ENCODE measurements around the gene NEDD4L.

The NEDD4L gene

DNA sequence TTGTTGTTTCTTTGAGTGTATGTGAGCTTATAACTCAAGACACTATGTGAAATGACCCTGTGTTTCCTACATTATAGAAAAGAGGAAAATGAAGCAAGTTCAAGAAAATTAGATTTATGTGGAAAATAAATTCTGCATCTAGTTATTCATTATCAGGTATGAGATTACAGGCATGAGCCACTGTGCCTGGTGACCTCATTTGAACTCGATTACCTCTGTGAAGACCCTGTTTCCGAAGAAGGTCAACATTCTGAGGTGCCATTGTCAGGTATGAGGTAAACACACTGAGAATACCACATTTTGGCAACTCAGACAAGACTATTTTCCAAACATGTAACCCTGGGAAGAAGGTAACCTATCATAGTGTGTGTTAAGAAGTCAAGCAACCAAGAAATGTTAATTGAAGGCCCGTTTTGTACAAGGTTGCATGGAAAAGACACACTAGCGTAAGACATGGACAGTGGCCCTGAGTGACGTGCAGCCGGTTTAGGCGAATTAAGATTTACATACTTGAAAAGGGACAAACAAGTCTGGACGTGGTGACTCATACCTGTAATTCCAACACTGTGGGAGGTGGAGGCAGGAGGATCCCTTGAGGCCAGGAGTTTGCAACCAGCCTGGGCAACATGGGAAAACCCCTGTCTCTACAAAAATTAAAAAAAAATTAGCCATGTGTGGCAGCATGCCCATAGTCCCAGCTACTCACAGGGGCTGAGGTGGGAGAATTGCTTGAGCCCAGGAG is 186.6 kb downstream of the NEDD4L start:
- DNase-seq (ENCODE audit: low read depth in 2 of 2, low spot score in 1 of 2), result no peak

DNA sequence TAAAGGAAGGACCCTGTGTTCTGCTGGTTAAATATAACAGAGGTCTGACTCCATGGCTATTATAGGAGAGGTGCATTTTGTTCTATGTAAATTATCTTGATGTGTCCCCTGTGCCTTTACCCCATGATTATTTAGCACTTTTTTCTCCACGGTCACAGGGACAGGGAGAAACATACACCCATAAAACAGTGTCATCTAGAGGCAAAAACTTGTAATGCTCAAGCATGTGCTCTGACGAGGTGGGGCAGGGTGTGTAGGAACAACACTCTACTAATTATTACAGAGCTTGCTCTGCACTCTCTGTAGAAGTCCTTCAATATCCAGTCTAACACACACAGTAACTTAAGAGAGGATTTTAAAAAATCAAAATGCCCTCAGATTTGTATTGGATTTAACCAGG is 187.9 kb downstream of the NEDD4L start:
- DNase-seq (ENCODE audit: low read depth in 2 of 2, low spot score in 1 of 2), result no peak

DNA sequence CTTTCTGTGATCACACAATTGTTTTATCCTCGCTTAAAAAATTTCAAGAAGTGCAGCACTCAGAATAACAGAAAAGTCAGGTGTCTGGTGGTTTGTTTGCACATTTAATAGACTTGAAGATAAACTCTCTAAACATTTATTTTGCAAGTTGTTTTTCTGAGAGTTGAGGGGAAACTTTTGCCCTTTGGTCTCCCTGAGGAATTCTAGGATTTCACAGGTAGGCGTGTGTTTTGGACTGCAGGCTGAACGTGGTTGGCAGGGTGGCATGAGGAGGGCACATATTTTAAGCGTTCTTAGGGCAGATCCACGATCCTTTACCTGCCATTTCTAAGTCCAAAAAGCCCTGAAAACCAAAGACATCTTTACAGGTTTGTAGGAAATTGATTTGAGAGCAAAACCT is 188.6 kb downstream of the NEDD4L start:
- DNase-seq (ENCODE audit: low read depth in 2 of 2, low spot score in 1 of 2), result no peak

DNA sequence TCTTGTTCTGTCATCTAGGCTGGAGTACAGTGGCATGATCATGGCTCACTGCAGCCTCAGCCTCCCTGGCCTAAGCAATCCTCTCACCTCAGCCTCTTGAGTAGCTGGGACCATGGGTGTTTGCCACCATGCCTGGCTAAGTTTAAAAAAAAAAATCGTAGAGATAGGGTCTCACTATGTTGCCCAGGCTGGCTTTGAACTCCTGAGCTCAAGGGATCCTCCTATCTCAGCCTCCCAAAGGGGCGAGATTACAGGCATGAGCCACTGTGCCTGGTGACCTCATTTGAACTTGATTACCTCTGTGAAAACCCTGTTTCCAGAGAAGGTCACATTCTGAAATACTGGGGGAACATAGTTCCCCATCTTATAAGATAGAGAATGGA is 190.3 kb downstream of the NEDD4L start:
- DNase-seq (ENCODE audit: low read depth in 2 of 2, low spot score in 1 of 2), result no peak

DNA sequence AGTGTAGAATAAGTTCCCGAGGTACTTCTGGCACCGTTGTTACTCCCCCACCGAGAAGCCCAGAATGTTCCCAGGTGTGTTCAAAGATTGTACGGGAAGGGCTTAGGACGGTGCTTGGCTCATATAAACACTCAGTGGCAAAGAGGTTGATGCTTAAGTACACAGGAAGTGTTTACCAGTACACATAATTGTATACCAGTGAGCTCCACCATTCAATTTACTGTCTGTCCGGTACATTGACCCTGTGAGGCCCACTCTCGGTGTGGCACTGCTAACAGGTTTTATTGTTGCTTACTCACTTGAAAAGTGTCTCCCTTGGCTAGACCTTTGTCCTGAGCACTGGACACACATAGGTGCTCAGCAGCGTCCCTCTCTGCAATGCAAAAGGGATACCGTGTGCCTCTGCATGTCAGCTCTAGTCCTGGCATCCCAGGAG is 191.0 kb downstream of the NEDD4L start:
- no peak for DNase-seq (ENCODE audit: low read depth in 2 of 2, low spot score in 1 of 2)

DNA sequence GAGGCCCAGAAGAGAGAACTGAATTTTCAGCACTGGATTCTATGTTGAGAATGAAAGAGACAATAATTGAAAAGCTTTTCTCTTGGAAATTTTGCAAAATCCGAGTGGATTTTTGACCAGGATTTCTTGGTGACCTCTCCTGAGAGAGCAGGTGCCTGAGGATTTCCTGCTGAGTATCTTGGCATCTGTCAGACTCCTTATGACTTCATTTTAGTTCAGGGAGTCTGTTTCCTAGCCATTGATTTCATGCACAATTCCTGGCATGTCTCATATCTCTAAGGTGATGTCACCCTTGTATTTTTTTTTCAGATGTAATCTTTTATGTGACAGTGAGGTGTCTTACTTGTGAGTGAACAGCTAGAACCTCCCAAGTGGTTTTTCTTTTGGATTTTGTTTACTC is 195.9 kb downstream of the NEDD4L start:
- no peak for DNase-seq (ENCODE audit: low read depth in 2 of 2, low spot score in 1 of 2)

DNA sequence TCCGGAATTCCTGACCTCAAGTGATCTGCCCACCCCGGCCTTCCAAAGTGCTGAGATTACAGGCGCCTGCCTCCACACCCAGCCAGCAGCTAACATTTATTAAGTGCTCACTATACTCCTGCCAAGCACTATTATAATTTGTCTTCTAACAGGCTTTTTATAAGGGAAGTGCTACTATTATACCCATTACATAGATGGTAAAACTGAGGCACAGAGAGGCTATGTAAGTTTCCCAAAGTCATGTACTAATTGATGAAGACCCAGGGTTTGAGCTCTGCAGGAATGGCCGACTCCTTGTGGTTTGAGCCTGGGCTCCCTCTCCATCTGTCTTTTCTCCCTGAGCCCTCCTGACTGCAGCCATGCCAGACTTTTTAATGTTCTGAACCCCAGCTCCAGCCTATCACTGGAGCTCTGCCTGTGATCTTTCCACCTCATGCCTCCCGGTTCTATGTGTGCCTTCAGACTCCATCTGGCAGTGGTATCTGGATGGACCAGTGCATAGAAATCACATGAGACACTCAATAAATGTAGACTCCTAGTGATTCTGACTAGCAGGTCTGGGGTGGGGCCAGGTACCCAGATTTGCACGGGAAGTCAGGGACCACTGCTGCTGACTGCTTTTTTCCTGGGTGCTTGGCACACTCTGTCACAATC is 197.1 kb downstream of the NEDD4L start:
- no peak for DNase-seq (ENCODE audit: low read depth in 2 of 2, low spot score in 1 of 2)

DNA sequence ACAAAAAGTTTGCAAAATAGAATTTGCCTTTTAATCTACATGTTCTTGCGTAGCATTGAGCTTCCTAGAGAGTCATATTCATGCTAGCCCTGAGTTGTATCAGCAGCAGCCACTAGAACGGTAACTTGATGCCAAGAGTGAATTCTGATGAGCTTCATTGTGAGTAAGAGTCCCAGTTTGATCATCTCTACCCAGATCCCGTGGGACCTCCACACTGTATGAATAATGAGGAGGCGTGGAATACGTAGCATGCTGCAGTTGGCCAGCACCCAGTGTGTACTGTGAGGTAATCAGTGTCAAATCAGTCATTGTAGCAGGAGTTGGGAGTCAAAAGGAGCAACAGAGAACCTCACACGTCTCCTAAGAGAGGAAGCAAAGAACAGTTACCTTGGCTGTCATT is 197.9 kb downstream of the NEDD4L start:
- DNase-seq (ENCODE audit: low read depth in 2 of 2, low spot score in 1 of 2), result no peak

DNA sequence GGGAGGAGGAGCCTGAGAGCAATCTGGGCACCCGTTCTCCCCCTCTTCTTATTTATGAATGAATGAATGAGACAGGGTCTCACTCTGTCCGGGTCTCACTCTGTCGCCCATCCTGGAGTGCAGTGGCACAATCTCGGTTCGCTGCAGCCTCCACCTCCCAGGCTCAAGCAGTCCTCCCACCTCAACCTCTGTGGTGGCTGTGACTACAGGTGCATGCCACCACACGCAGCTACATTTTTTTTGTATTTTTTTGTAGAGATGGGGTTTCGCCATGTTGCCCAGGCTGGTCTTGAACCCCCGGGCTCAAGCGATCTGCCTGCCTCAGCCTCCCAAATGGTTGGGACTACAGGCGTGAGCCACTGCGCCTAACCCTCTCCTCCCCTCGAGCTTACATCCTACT is 198.4 kb downstream of the NEDD4L start:
- no peak for DNase-seq (ENCODE audit: low read depth in 2 of 2, low spot score in 1 of 2)

DNA sequence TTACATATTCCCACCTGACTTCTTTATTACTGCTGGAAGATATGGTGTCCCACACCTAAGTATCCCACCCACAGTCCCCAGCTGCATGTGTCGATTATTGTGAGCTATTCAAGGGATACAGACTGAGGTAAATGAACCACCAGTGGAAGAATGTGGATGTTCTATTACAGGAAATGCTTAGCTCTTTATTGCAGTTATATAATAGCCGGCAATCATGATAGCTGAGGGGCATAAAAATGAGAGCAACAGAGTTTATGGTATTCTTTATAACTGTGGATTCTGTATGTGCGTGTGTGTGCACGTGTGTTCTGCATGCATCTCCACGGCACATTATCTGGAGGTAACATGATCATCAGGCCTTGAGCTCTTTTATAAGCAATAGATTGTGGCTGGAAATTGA is 198.9 kb downstream of the NEDD4L start:
- DNase-seq (ENCODE audit: low read depth in 2 of 2, low spot score in 1 of 2), result no peak

DNA sequence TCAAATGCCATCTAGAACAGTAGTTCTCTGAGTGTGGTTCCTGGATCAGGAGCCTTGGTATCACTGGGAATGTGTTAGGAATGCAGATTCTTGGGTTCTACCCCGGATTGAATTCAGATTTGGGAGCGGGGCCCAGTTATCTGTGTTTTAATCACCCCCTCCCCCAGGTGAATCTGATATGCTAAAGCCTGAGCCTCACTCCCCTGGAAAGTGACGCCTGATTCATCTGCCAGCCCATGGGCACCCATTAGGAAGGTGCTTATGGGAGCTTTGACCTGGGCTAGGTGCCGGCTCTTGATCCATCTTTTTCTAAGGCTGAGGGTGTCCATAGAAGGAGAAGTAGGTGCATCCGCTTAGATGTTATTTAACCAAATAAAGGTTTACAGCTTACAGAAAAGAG is 199.4 kb downstream of the NEDD4L start:
- DNase-seq (ENCODE audit: low read depth in 2 of 2, low spot score in 1 of 2), result no peak

DNA sequence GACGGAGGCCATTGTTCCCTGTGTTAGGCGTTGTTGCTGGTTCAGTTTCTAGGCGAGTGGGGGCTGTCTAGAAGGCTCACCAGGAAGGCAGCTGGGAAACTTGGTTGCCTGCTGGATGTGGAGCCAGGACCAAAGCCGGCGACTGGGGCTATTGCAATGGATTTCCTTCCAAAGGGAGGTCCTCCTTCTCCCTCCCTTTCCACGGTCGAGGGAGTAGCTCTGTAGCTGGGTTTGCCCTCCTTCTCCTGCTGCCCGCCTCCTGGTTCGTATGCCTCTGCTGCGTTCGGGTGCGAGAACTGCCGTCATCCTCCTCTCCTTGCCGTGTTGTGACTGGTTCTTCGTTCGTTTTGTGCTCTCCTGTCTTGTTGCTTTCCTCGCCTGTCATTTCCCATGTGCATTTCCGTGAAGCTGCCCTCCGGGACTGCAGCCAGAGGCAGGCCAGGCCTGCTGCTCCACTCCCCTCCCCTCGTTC is 203.4 kb downstream of the NEDD4L start:
- DNase-seq (ENCODE audit: low read depth in 2 of 2, low spot score in 1 of 2), result no peak

DNA sequence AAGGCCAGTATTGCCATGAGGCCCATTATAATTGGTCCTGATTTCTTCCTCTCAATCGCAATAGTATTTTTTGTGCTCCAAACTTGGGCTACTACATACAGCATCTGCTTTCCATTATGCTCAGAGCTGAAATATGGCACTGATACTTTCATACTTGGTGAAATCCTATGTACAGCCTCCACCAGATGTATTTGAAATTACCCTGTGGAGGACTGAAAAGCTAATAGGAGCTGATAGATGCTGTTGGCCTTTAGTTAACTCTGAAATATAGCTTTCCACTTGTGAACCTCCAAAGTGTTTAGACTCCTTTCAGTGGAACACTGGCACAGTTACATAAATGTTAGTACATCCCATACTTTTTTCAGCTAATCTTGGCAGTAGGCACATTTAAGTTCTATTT is 205.7 kb downstream of the NEDD4L start:
- DNase-seq (ENCODE audit: low read depth in 2 of 2, low spot score in 1 of 2), result no peak

DNA sequence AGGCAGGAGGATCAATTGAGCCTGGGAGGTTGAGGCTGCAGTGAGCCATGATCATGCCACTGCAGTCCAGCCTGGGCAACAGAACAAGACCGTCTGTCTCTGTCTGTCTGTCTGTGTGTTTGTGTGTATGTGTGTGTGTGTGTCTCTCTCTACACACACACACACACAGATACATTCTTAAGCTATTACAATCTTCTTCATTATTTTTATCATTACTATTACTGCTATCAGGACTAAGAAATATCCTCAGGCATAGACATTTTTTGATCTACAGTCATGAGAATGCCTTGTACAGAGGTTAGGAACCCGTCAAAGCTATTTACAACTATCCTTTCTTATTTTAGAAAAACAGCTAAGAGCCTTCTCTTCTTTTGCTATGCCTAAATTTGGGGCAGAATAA is 207.4 kb downstream of the NEDD4L start:
- no peak for DNase-seq (ENCODE audit: low read depth in 2 of 2, low spot score in 1 of 2)

DNA sequence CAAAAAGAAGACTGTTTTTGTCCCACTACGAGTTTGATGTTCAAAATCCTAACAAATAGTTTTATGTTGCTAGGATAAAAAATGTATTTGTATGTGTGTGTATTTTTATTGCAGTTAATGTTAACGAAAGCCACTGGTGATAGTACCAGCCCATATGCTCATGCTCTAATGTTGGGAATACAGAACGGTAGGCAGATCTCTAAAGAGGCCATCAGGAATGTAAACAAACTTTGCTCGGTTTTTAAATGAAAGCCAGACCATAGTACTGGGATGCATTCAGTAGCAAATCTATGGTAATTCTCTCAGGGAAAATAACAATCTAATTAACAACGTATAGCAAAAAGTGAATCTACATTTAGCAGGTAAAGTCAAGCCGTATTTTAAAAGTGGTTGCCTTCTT is 208.1 kb downstream of the NEDD4L start:
- no peak for DNase-seq (ENCODE audit: low read depth in 2 of 2, low spot score in 1 of 2)

DNA sequence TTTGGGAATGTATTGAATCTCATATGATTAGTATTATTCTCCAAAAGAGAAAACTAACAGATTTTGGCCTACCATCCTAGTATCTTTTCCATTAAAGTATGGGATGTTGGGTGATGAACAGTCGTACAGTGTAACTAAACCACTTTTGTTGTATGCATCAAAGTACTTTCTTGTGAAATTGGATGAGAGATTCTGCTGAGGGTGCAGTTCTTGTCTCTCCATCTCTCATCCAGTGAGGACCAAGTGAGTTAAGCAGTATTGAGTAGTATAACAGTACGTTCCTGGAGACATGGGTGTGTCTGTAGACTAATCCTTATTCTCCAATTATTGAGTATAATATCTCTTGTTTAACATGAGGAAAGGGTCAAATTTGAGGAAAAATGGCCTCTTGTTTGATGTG is 209.3 kb downstream of the NEDD4L start:
- no peak for DNase-seq (ENCODE audit: low read depth in 2 of 2, low spot score in 1 of 2)

DNA sequence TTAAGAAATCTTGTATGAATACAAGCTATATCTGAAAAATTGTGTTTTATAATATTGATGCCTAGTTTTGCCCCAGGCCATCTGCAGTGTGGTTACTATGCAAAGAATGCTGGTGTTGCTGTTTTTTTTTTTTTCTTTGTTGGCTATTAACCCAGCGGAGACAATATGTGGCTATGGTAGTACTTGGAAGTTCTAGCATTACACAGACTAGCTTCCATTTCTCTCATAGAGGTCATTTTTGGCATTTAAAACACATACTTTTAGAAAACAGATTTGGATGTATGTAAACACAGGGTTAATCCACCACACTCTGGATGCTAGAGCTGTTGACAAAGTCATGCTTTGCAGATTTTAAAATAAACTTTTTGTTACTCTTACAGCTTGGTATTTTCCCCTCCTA is 209.8 kb downstream of the NEDD4L start:
- DNase-seq (ENCODE audit: low read depth in 2 of 2, low spot score in 1 of 2), result no peak

DNA sequence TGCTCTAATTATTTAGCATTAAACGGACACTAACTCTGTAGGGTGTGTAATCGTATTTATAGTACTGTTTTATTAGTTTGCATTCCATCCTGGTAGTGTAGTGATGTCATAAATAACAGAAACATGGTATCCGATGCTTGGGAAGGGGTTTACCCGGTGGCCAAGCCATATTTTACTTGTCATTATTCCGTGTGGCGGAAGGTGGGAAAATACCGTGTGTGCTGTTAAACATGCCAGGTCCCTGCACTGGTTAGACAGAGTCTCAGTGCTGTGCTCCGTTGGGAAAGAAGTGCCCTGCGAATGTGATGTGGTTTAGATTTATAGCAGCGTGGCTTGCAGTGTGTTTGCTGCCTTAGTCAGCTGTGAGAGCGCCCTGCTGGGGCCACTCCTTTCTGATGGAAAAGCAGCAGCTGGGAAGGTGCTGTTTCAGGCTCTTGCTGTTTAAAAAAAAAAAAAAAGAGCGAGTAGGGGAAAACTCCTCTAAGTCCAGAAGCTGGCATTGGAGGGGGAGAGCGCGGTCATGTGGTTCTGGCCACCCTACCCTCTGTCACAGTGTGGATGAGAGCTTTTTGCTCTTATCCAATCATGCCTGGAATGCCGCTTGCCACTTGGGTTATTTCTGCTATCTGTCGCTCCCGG is 211.0 kb downstream of the NEDD4L start:
- DNase-seq (ENCODE audit: low read depth in 2 of 2, low spot score in 1 of 2), result no peak

DNA sequence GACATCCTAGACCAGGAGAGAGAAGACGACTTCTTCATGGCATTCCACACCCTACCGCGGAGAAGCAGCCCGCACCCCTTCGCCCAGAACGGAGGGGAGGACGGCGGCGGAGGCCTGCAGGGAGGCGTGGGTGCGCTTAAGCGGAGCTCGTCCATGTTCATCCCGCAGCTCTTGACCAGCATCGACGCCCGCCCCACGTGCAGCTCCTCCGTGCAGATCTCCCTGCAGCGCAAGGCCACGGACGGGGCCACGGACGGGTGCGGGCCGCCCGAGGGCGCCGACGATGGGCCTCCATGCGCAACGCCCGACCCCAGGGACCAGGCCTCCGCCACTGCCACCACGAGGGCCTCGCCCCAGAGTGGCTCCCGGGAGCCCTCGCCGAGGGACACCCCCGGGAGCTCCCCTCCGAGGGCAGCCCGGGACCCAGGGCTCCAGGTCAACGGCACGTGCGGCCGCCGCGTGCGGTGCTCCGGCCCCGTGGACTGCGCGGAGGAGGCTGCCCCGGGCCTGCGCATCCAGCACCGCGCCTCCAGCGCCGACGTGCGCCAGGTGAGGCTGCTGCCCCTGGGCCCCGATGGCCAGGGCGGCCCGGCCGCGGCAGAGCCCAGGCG is 211.8 kb downstream of the NEDD4L start:
- no peak for DNase-seq (ENCODE audit: low read depth in 2 of 2, low spot score in 1 of 2)

DNA sequence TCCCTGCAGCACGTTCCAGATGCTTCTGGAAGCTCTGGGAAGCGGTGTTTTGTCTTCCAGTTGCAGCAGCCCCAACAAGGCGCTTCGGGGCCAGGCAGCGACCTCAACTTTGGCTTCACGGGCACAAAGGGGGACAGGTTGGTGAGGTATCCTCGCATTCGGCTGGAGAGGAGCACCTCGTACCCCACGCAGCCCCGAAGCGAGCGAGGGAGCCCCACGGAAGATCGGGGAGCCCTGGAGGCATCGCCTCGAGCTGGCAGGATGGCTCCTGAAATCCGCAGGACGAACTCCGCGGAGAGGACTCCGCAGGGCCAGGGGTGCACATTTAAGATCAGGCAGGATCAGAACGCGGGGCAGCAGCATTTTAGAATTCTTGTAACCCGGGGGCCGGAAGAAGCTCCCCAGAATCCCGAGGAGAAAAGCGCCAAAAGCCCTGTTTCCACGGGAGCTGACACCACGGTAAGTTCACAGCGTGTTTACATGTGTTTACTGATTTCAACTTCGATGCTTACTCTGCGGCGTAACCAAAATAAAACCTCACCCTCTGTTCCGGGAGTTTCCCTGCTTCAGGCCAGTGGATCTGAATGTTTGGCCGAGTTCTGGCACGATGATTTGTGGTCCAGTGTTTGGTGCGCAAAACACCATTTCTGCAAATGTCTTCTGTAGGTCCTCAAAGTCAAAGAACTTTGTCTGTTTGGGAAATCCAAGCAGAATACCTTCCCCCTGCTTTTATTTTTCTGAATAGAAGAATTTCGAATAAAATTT is 212.5 kb downstream of the NEDD4L start:
- no peak for DNase-seq (ENCODE audit: low read depth in 2 of 2, low spot score in 1 of 2)

DNA sequence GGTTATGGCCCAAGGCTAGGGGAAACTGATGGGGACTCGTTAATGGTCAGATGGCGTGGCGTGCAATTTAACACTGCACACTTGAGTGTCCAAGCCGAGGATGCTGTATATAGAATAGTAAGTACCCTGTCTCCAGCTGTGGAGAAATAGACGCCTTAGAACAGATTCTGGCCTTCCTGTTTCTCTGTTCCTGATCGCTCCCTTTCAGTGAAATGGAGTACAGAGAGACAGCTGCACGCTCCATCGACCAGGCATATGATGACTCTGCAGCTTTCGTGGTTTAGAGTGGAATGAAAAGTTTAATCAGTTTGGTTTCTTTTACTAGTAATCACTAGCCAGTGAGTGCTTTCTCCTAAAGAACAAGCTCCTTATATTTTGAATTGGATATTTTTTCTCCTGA is 213.4 kb downstream of the NEDD4L start:
- no peak for DNase-seq (ENCODE audit: low read depth in 2 of 2, low spot score in 1 of 2)

Data from stimulated activated CD8-positive, alpha-beta memory T cell treated with anti-CD3 and anti-CD28 coated beads, Interleukin-4, amount 100 ng/mL, for 4 hours (primary cell).